Ishikawa (cell line): Measurements from ENCODE around the gene DAB1.

Source experiments
- CEBPB ChIP-seq: IDR thresholded peaks from 2 replicates; pipeline ENCODE4 v1.6.1; 2012
- CREB1 ChIP-seq: IDR thresholded peaks from 2 replicates; pipeline ENCODE4 v1.6.1; 2012; ENCODE audit warnings: low read depth
- EGR1 ChIP-seq: IDR thresholded peaks from 2 replicates; pipeline ENCODE4 v1.6.1; 2012
- EP300 ChIP-seq: IDR thresholded peaks from 2 replicates; pipeline ENCODE4 v1.6.1; 2012; ENCODE audit warnings: borderline replicate concordance
- FOXM1 ChIP-seq: IDR thresholded peaks from 2 replicates; pipeline ENCODE4 v1.6.1; 2012; ENCODE audit warnings: low read depth, borderline replicate concordance
- NFIC ChIP-seq: IDR thresholded peaks from 2 replicates; pipeline ENCODE4 v1.6.1; 2012
- RAD21 ChIP-seq: IDR thresholded peaks from 2 replicates; pipeline ENCODE4 v1.6.1; 2012; ENCODE audit warnings: low read depth
- TAF1 ChIP-seq: IDR thresholded peaks from 2 replicates; pipeline ENCODE4 v1.6.1; 2012; ENCODE audit warnings: low read depth, mild to moderate bottlenecking
- TCF12 ChIP-seq: IDR thresholded peaks from 2 replicates; pipeline ENCODE4 v1.6.1; 2012; ENCODE audit warnings: low read depth
- TEAD4 ChIP-seq: IDR thresholded peaks from 2 replicates; pipeline ENCODE4 v1.6.1; 2012
- YY1 ChIP-seq: IDR thresholded peaks from 2 replicates; pipeline ENCODE4 v1.6.1; 2012; ENCODE audit warnings: low read depth
- ZBTB7A ChIP-seq: IDR thresholded peaks from 2 replicates; pipeline ENCODE4 v1.6.1; 2012; ENCODE audit warnings: low read depth
- TF ChIP-seq, protein P1 (sequence below): IDR thresholded peaks from 2 replicates; pipeline ENCODE4 v1.6.1; 2012
- TF ChIP-seq, protein P2 (sequence below): IDR thresholded peaks from 2 replicates; pipeline ENCODE4 v1.6.1; 2012
- TF ChIP-seq, protein P3 (sequence below): IDR thresholded peaks from 2 replicates; pipeline ENCODE4 v1.6.1; 2012; ENCODE audit warnings: low read depth, mild to moderate bottlenecking

The DAB1 gene

DNA sequence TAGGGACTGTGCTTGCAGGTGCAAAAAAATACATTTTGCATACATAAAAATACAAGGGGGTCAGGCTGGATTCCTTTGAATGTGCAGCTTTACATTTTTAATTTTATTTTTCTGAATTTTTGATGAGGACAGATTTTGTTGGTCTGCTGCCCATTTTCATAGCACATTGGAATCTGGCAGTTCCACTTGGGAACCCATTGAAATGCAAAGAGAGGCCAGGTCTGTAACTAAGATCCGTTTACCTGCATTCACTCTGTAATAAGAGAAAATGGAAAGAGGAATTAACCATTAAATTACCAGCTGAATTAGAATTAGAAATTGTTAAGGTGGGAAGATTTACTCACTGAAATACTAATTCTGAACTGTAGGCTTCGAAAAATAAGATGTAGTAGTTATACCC, 221.6 kb downstream of the DAB1 start:
- TF ChIP-seq TCF12: no peak
- no peak for TF ChIP-seq CREB1
- TF ChIP-seq EGR1: no peak
- TF ChIP-seq, protein P1, sequence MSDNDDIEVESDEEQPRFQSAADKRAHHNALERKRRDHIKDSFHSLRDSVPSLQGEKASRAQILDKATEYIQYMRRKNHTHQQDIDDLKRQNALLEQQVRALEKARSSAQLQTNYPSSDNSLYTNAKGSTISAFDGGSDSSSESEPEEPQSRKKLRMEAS: no peak
- TF ChIP-seq, protein P2, sequence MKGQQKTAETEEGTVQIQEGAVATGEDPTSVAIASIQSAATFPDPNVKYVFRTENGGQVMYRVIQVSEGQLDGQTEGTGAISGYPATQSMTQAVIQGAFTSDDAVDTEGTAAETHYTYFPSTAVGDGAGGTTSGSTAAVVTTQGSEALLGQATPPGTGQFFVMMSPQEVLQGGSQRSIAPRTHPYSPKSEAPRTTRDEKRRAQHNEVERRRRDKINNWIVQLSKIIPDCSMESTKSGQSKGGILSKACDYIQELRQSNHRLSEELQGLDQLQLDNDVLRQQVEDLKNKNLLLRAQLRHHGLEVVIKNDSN: no peak
- no peak for TF ChIP-seq EP300
- no peak for TF ChIP-seq FOXM1
- no peak for TF ChIP-seq YY1
- no peak for TF ChIP-seq CEBPB
- TF ChIP-seq RAD21: no peak
- no peak for TF ChIP-seq ZBTB7A
- no peak for TF ChIP-seq TEAD4
- TF ChIP-seq, protein P3, sequence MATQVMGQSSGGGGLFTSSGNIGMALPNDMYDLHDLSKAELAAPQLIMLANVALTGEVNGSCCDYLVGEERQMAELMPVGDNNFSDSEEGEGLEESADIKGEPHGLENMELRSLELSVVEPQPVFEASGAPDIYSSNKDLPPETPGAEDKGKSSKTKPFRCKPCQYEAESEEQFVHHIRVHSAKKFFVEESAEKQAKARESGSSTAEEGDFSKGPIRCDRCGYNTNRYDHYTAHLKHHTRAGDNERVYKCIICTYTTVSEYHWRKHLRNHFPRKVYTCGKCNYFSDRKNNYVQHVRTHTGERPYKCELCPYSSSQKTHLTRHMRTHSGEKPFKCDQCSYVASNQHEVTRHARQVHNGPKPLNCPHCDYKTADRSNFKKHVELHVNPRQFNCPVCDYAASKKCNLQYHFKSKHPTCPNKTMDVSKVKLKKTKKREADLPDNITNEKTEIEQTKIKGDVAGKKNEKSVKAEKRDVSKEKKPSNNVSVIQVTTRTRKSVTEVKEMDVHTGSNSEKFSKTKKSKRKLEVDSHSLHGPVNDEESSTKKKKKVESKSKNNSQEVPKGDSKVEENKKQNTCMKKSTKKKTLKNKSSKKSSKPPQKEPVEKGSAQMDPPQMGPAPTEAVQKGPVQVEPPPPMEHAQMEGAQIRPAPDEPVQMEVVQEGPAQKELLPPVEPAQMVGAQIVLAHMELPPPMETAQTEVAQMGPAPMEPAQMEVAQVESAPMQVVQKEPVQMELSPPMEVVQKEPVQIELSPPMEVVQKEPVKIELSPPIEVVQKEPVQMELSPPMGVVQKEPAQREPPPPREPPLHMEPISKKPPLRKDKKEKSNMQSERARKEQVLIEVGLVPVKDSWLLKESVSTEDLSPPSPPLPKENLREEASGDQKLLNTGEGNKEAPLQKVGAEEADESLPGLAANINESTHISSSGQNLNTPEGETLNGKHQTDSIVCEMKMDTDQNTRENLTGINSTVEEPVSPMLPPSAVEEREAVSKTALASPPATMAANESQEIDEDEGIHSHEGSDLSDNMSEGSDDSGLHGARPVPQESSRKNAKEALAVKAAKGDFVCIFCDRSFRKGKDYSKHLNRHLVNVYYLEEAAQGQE: no peak
- no peak for TF ChIP-seq NFIC
- no peak for TF ChIP-seq TAF1

DNA sequence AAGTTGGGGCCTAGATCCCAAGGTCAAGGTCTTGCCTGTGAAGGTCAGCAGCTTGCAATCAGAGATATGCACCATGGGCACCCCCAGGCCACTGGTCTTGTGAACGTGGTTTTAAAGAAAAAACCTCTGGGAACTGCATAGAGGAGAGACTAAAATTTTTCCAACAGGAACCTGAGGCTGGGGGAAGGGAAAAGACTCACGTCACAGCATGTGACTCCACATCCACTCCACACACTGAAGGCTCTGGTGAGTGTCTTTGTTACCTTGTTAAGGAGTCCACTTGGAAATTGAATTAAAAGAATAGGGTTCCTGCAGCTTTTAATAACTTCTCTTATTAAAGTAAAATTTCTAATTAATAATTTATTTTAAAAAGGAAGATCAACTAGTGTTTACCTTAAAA, 224.9 kb downstream of the DAB1 start:
- TF ChIP-seq TAF1 (no peak), YY1 (no peak), EP300 (no peak), EGR1 (no peak), TEAD4 (no peak), CREB1 (no peak), ZBTB7A (no peak)
- TF ChIP-seq, protein P3: no peak

DNA sequence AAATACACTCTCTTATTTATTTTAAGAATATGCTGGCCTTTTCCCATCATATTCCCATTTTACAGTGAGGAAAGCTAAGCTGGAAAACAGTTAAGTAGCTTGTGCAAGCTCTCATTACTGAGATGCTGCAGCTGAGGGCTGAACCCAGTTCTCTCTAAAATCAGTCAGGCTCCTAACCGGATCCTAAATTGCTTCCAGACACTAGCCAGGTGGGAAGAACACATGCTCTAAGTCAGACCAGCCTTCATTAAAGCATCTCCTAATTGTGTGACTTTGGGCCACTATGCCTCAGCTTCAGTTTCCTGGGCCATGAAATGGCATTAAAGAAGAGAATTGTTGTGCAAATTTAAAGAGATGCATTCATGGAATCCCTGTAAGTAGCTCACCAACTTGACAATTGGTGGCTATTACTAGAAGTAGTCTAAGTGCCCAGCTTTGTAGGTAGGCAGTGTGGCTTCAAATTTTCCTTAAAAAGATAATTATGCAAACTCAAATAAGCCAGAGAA, 228.4 kb downstream of the DAB1 start:
- no peak for TF ChIP-seq TAF1
- TF ChIP-seq, protein P2: no peak
- no peak for TF ChIP-seq FOXM1
- TF ChIP-seq TCF12: no peak
- TF ChIP-seq ZBTB7A: no peak
- TF ChIP-seq EP300: no peak
- no peak for TF ChIP-seq TEAD4
- no peak for TF ChIP-seq CREB1
- TF ChIP-seq, protein P3: no peak

DNA sequence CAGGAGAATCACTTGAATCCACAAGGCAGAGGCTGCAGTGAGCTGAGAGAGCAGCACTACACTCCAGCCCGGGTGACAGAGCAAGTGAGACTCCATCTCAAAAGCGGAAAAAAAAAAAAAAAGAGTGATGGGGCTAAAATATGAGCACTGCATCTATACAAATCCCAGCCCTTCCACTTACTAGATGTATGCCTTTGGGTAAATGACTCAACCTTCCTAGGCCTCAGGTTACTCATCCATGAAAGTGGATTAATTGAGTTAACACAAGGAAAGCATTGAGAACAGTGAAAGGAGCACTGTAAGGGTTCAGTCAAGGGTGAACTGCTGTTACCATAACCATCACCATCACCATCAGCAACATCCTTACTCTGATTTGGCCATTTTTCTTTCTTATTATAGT, 231.6 kb downstream of the DAB1 start:
- TF ChIP-seq ZBTB7A (no peak), FOXM1 (no peak), EP300 (no peak), TCF12 (no peak), TAF1 (no peak), NFIC (no peak), TEAD4 (no peak), CREB1 (no peak), YY1 (no peak), EGR1 (no peak), CEBPB (no peak), RAD21 (no peak)
- TF ChIP-seq, protein P1: no peak
- TF ChIP-seq, protein P2: no peak
- TF ChIP-seq, protein P3: no peak
